ENCODE results near the gene NSMCE1. TPM values are rescaled to one million over a fixed set of nuclear protein-coding genes. Genes with fewer than 3 reads are reported as not detected.

NSMCE1 gene
- total RNA-seq, 1 experiment from 2014 or later = 37.0 TPM

DNA sequence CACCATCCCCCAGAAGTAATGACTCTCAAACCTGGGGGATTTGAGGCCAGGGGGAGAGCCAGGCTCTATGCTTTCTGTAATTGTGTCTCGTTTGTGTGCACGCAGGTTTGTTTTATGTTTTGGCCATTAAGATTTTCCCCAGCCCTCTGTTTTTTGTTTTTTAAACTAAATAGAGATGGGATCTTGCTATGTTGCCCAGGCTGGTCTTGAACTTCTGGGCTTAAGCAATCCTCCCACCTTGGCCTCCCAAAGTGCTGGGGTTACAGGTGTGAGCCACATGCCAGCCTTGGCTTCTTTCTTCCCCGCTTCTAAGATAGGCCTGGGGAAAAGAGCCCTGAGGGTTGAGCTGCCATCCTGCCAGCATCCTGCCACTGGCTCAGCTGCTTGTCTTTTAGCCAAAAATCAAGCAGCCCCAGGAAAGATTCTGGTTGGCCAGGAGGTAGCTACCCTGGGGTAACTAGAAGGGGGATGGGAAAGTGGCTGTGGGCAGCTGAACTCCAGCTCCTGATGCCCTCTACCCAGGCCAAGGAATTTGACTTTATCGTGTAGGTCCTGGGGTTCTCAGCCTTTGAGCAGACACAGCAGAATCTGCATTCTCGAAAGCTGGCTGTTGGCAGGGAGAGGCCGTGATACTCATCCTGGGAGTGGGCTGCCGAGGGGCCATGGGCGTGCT is 46.9 kb downstream of the NSMCE1 start:
- ChIA-PET POLR2A (no interaction called here), CTCF (interaction anchor here (0.6 kb wide), 1 partner anchor 13 kb away, joined by 3 read pairs; no protein-coding TSS in a partner anchor)
- no peaks in the 10 kb centered on the region for H3K27me3 Mint-ChIP-seq (ENCODE audit: insufficient read depth, unreplicated experiment)

DNA sequence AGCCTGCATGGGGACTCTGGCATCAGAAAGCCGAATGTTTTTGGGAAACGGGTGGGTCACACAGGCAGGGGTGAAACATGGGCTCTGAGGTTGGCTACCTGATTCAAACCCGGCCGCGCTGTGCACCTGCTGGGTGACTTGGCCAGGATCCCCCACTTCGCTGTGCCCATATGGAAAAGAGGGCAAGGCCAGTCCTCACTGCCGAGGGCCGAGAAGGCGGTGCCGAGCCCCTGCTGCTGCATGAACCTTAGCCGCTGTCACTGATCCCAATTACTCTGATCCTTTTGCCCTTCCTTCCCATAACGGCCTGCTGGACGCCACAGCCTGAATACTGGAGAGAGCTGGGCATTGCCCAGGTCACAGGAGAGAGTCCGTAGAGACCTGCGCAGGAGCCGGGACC is 47.6 kb downstream of the NSMCE1 start:
- no peaks in the 10 kb centered on the region for H3K9me3 ChIP-seq
- Mint-ChIP-seq H3K4me1 (ENCODE audit: low read depth, unreplicated experiment) (peaks cover 2% of the 10 kb centered on the region), H3K9me3 (ENCODE audit: unreplicated experiment) (no peaks in the 10 kb centered on the region), H3K27ac (ENCODE audit: unreplicated experiment) (no peak overlapping the region), H3K36me3 (ENCODE audit: insufficient read depth, unreplicated experiment) (peaks cover 15% of the 10 kb centered on the region), H3K27me3 (ENCODE audit: insufficient read depth, unreplicated experiment) (no peaks in the 10 kb centered on the region), H3K4me3 (ENCODE audit: unreplicated experiment) (no peak overlapping the region)
- DNase-seq = no peak
- ChIA-PET POLR2A (no interaction called here), CTCF (no interaction called here)
- no peaks in the 10 kb centered on the region; the same call in 1 of the 2 replicates for H3K4me1 ChIP-seq
- BruUV-seq (replicated peaks) = no TSS peak
- H3K4me3 ChIP-seq (ENCODE audit: low read depth, low read length) = no peak overlapping the region
- H3K36me3 ChIP-seq (ENCODE audit: control insufficient read depth, insufficient read depth, low read length) = no peaks in the 10 kb centered on the region
- no peaks in the 10 kb centered on the region for H3K27me3 ChIP-seq (replicated peaks; ENCODE audit: control insufficient read depth, insufficient read depth, low read length)
- TF ChIP-seq, protein P1, sequence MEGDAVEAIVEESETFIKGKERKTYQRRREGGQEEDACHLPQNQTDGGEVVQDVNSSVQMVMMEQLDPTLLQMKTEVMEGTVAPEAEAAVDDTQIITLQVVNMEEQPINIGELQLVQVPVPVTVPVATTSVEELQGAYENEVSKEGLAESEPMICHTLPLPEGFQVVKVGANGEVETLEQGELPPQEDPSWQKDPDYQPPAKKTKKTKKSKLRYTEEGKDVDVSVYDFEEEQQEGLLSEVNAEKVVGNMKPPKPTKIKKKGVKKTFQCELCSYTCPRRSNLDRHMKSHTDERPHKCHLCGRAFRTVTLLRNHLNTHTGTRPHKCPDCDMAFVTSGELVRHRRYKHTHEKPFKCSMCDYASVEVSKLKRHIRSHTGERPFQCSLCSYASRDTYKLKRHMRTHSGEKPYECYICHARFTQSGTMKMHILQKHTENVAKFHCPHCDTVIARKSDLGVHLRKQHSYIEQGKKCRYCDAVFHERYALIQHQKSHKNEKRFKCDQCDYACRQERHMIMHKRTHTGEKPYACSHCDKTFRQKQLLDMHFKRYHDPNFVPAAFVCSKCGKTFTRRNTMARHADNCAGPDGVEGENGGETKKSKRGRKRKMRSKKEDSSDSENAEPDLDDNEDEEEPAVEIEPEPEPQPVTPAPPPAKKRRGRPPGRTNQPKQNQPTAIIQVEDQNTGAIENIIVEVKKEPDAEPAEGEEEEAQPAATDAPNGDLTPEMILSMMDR (IDR thresholded peaks at IDR 0.05; ENCODE audit: insufficient read depth in 1 of 2, low read depth in 1 of 2, low read length in 1 of 2, severe bottlenecking in 1 of 2, unreplicated experiment in 1 of 2) = no peak
- intact Hi-C loops (cut with micrococcal nuclease; ENCODE audit: unreplicated experiment) = no loop called here

More for the DNA sequence above, 46.9 kb downstream of the NSMCE1 start:
- no peak for DNase-seq
- Mint-ChIP-seq H3K36me3 (ENCODE audit: insufficient read depth, unreplicated experiment) (peaks cover 19% of the 10 kb centered on the region), H3K4me3 (ENCODE audit: unreplicated experiment) (no peak overlapping the region), H3K27ac (ENCODE audit: unreplicated experiment) (no peak overlapping the region), H3K4me1 (ENCODE audit: low read depth, unreplicated experiment) (peaks cover 6% of the 10 kb centered on the region), H3K9me3 (ENCODE audit: unreplicated experiment) (no peaks in the 10 kb centered on the region)
- TF ChIP-seq, protein P1 (IDR thresholded peaks at IDR 0.05; ENCODE audit: insufficient read depth in 1 of 2, low read depth in 1 of 2, low read length in 1 of 2, severe bottlenecking in 1 of 2, unreplicated experiment in 1 of 2) = no peak
- Histone ChIP-seq H3K4me3 (ENCODE audit: low read depth, low read length) (no peak overlapping the region), H3K4me1 (peaks cover 6% of the 10 kb centered on the region; the same call in 1 of the 2 replicates), H3K27me3 (replicated peaks; ENCODE audit: control insufficient read depth, insufficient read depth, low read length) (no peaks in the 10 kb centered on the region), H3K36me3 (ENCODE audit: control insufficient read depth, insufficient read depth, low read length) (no peaks in the 10 kb centered on the region), H3K9me3 (no peaks in the 10 kb centered on the region)
- intact Hi-C loops (cut with micrococcal nuclease; ENCODE audit: unreplicated experiment) = no loop called here
- no TSS peak for BruUV-seq (replicated peaks)

DNA sequence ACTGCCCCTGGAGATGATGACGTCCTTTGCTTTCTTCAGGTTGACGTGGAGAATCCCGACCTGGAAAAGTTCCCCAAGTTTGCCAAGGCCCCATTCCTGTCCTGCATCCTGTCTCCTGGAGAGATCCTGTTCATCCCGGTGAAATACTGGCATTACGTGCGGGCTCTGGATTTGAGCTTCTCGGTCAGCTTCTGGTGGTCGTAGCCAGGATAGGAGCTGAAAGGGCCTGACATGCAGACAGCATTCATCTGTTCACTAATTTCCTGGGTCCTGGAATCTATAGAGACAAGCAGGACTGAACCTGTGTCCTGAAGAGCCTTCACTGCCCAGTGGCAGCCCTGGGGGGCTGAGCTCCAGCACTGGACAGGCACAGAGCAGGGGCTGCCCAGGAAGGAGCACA is 48.0 kb downstream of the NSMCE1 start:
- BruUV-seq (replicated peaks) = no TSS peak
- H3K36me3 ChIP-seq (ENCODE audit: control insufficient read depth, insufficient read depth, low read length) = no peaks in the 10 kb centered on the region
- Mint-ChIP-seq H3K9me3 (ENCODE audit: unreplicated experiment) (no peaks in the 10 kb centered on the region), H3K27ac (ENCODE audit: unreplicated experiment) (no peak overlapping the region), H3K27me3 (ENCODE audit: insufficient read depth, unreplicated experiment) (no peaks in the 10 kb centered on the region), H3K4me1 (ENCODE audit: low read depth, unreplicated experiment) (no peaks in the 10 kb centered on the region), H3K4me3 (ENCODE audit: unreplicated experiment) (no peak overlapping the region), H3K36me3 (ENCODE audit: insufficient read depth, unreplicated experiment) (peaks cover 14% of the 10 kb centered on the region)
- H3K4me1 ChIP-seq = no peaks in the 10 kb centered on the region; the same call in 1 of the 2 replicates
- H3K9me3 ChIP-seq = no peaks in the 10 kb centered on the region
- no peak overlapping the region for H3K4me3 ChIP-seq (ENCODE audit: low read depth, low read length)
- CTCF ChIA-PET = no interaction called here
- POLR2A ChIA-PET = no interaction called here
- no peak for DNase-seq
- TF ChIP-seq, protein P1 (IDR thresholded peaks at IDR 0.05; ENCODE audit: insufficient read depth in 1 of 2, low read depth in 1 of 2, low read length in 1 of 2, severe bottlenecking in 1 of 2, unreplicated experiment in 1 of 2) = no peak
- intact Hi-C loops (cut with micrococcal nuclease; ENCODE audit: unreplicated experiment) = no loop called here
- no peaks in the 10 kb centered on the region for H3K27me3 ChIP-seq (replicated peaks; ENCODE audit: control insufficient read depth, insufficient read depth, low read length)

Measured in Caco-2 (cell line).